K562 (cell line): Measurements from ENCODE around the gene BAHD1. TPM values are rescaled to one million over a fixed set of nuclear protein-coding genes. Genes with fewer than 3 reads are reported as not detected.

ENCODE experiments used
- ATAC-seq: fragments of 200-7000 bp; cut with Tn5 transposase; 3 replicates; pipeline ENCODE4 v1.9.1; 2020; ENCODE audit warnings: moderate library complexity
- BruUV-seq: library from RNA; stranded (reverse); fragments of 400-500 nt; replicated peaks from 2 replicates; lab custom pipeline; 2021; lab: Mats Ljungman, UMichigan
- CTCF ChIA-PET: fragments of 300-600 bp; formaldehyde crosslinking; extraction: SDS; loops from one replicate; lab custom pipeline; 2021; ENCODE audit warnings: low intra/inter-chr PET ratio; lab: Yijun Ruan, JAX
- POLR2A ChIA-PET: fragments of 300-600, 350-650 bp; sonication (Branson Sonifier 250); formaldehyde crosslinking; extraction: SDS; loops from one replicate; lab custom pipeline; 2021; ENCODE audit warnings: antibody characterized with exemption, inconsistent platforms; lab: Yijun Ruan, JAX
- DNase-seq, 4 experiments: peaks; one replicate each; pipeline versions ENCODE4 v3.0.0 to v3.0.0-alpha.2; 2011 to 2018; ENCODE audit warnings: low spot score in 3 of 4, mixed read lengths in 3 of 4; ENCODE audit errors: extremely low read depth in 1 of 4
- FAIRE-seq: peaks from 2 replicates; lab custom pipeline; 2011; peaks lifted over from hg19 to GRCh38; lab: Jason Lieb, UNC
- H2AFZ ChIP-seq: 2 replicates; pipeline ENCODE4 v1.6.0; 2011; ENCODE audit warnings: low read depth, low read length, control low read depth, inconsistent platforms
- H3K27ac ChIP-seq: fragments of 200-600 bp; 3 replicates; pipeline ENCODE4 v1.8.0; 2011; ENCODE audit warnings: low read depth, mild to moderate bottlenecking, control low read depth, inconsistent platforms, low read length, moderate library complexity, mixed read lengths; ENCODE audit errors: extremely low read depth
- H3K27me3 ChIP-seq, 2 experiments: fragments of 300-600 bp in 1 of 2; 2 replicates in 1 of 2; 3 replicates in 1 of 2; pipeline versions ENCODE4 v1.6.0 to v1.8.0; 2011; ENCODE audit warnings: inconsistent platforms in 2 of 2, low read length in 2 of 2, mild to moderate bottlenecking in 1 of 2, mixed read lengths in 1 of 2, moderate library complexity in 1 of 2; ENCODE audit not compliant: control insufficient read depth in 2 of 2, insufficient read depth in 2 of 2
- H3K36me3 ChIP-seq: fragments of 300-600 bp; 3 replicates; pipeline ENCODE4 v1.8.0; 2011; ENCODE audit warnings: mild to moderate bottlenecking, low read length, inconsistent platforms; ENCODE audit not compliant: control insufficient read depth, insufficient read depth
- H3K4me1 ChIP-seq, 2 experiments: fragments of 200-600 bp in 1 of 2; replicated peaks in 1 of 2; 2 replicates in 1 of 2; 3 replicates in 1 of 2; pipeline versions ENCODE4 v1.5.1 to v1.8.0; 2011; ENCODE audit warnings: inconsistent platforms in 2 of 2, low read length in 2 of 2, mild to moderate bottlenecking in 1 of 2, mixed read lengths in 1 of 2, moderate library complexity in 1 of 2; ENCODE audit not compliant: control insufficient read depth in 2 of 2, insufficient read depth in 2 of 2
- H3K4me2 ChIP-seq: 2 replicates; pipeline ENCODE4 v1.6.1; 2011; ENCODE audit warnings: low read length, control low read depth, inconsistent platforms, mixed read lengths; ENCODE audit not compliant: insufficient read depth
- H3K4me3 ChIP-seq: fragments of 200-600 bp; sonication (generic), shearing (Covaris generic); 2 replicates; pipeline ENCODE4 v1.5.1; 2016; ENCODE audit warnings: control low read depth, inconsistent platforms
- H3K79me2 ChIP-seq: fragments of 200-600 bp; 3 replicates; pipeline ENCODE4 v1.8.0; 2011; ENCODE audit warnings: low read length, inconsistent platforms; ENCODE audit not compliant: control insufficient read depth, insufficient read depth
- H3K9ac ChIP-seq, 2 experiments: 2 replicates each; pipeline versions ENCODE4 v1.6.0 to v1.6.1; 2011; ENCODE audit warnings: low read depth in 2 of 2, low read length in 2 of 2, control low read depth in 1 of 2, inconsistent platforms in 1 of 2, mild to moderate bottlenecking in 1 of 2, mixed read lengths in 1 of 2; ENCODE audit not compliant: insufficient read depth in 1 of 2
- H3K9me1 ChIP-seq: one replicate; pipeline ENCODE4 v1.6.0; 2011; ENCODE audit warnings: inconsistent platforms, mild to moderate bottlenecking, low read length, moderate library complexity; ENCODE audit not compliant: control insufficient read depth, insufficient read depth
- H3K9me3 ChIP-seq: replicated peaks from 2 replicates; pipeline ENCODE4 v1.5.1; 2011; ENCODE audit warnings: low read depth, low read length, inconsistent platforms; ENCODE audit not compliant: control insufficient read depth, insufficient read depth
- H4K20me1 ChIP-seq: replicated peaks from 2 replicates; pipeline ENCODE4 v1.6.1; 2011; ENCODE audit warnings: low read length, inconsistent platforms, mixed read lengths; ENCODE audit not compliant: control insufficient read depth, insufficient read depth
- CUX1 ChIP-seq: fragments of 200-800 bp; sonication (Bioruptor generic); IDR thresholded peaks from 2 replicates; pipeline ENCODE4 v1.6.1; 2016; ENCODE audit warnings: missing genetic modification characterization, missing compliant biosample characterization
- EGR1 ChIP-seq: fragments of 450-650 bp; conservative IDR thresholded peaks from 2 replicates; pipeline ENCODE4 v1.6.1; 2017; ENCODE audit warnings: mild to moderate bottlenecking
- ID3 ChIP-seq, 2 experiments: fragments of 250-450 bp in 1 of 2; fragments of 450-650 bp in 1 of 2; sonication (Bioruptor Pico) in 1 of 2; IDR thresholded peaks; 2 replicates each; pipeline versions ENCODE4 v1.6.1 to v1.8.0; 2016 to 2021; ENCODE audit warnings: mild to moderate bottlenecking in 2 of 2, moderate library complexity in 2 of 2, missing compliant biosample characterization in 1 of 2, missing genetic modification characterization in 1 of 2
- L3MBTL2 ChIP-seq: fragments of 450-650 bp; IDR thresholded peaks from 2 replicates; pipeline ENCODE4 v1.6.1; 2016; ENCODE audit warnings: mild to moderate bottlenecking, moderate library complexity
- NFIC ChIP-seq: fragments of 450-650 bp; IDR thresholded peaks from 2 replicates; pipeline ENCODE4 v1.6.1; 2017; ENCODE audit warnings: mild to moderate bottlenecking, inconsistent platforms
- SAP30 ChIP-seq: fragments of 200-600 bp; sonication (generic); IDR thresholded peaks from 2 replicates; pipeline ENCODE4 v1.6.1; 2012; ENCODE audit warnings: borderline replicate concordance, low read depth, mild to moderate bottlenecking, moderate library complexity, low read length, control low read depth, inconsistent platforms; ENCODE audit not compliant: insufficient read depth, poor library complexity, severe bottlenecking
- SMAD2 ChIP-seq: fragments of 150-350 bp; IDR thresholded peaks from 2 replicates; pipeline ENCODE4 v1.6.1; 2014; ENCODE audit warnings: low read depth, mild to moderate bottlenecking, low read length
- SRSF7 ChIP-seq: fragments of 200-400 bp; formaldehyde crosslinking; optimal IDR thresholded peaks from 2 replicates; pipeline ENCODE3; 2017; ENCODE audit warnings: mild to moderate bottlenecking, low read depth, low read length
- TARDBP ChIP-seq: fragments of 450-650 bp; IDR thresholded peaks from 2 replicates; pipeline ENCODE4 v1.6.1; 2016
- ZHX1 ChIP-seq: fragments of 150-350 bp; conservative IDR thresholded peaks from 2 replicates; pipeline ENCODE4 v1.6.1; 2014; ENCODE audit warnings: low read length
- ZNF143 ChIP-seq: sonication (generic); formaldehyde crosslinking; IDR thresholded peaks from 2 replicates; pipeline ENCODE4 v1.9.0; 2022; ENCODE audit warnings: mild to moderate bottlenecking, missing genetic modification reagents
- ZNF165 ChIP-seq: fragments of 250-450 bp; sonication (Bioruptor Pico); IDR thresholded peaks from 2 replicates; pipeline ENCODE4 v1.4.0; 2020; ENCODE audit warnings: borderline replicate concordance
- WGBS: fragments of 100-300 bp; shearing (Covaris generic); methylation state at CpG from one replicate; pipeline ENCODE4 v1.1.6; 2016; ENCODE audit warnings: low coverage, mixed read lengths; ENCODE audit not compliant: insufficient coverage; ENCODE audit errors: missing lambda C conversion rate; 5-methylcytosine and 5-hydroxymethylcytosine counted together
- in situ Hi-C: fragments of 300-500 bp; cut with MboI; formaldehyde crosslinking; loops from 4 replicates; pipeline ENCODE4 v1.15.0; 2018; ENCODE audit warnings: inconsistent platforms, mixed read lengths
- intact Hi-C: fragments of 100-400 bp; cut with micrococcal nuclease; formaldehyde crosslinking; loops from 2 replicates; pipeline ENCODE4 v1.14.2; 2022
- polyA plus RNA-seq, 8 experiments: library from polyadenylated mRNA; depleted of rRNA in 4 of 8; stranded (reverse) in 5 of 8; unstranded in 3 of 8; fragments of >200 nt; fragmentation: Nextera tagmentation in 2 of 8; fragmentation: Illumina TruSeq in 1 of 8; extraction: Ambion mirVana in 2 of 8; extraction: Trizol in 1 of 8; gene quantifications; 2 replicates each; pipeline versions ENCODE4 v1.2.1 to v1.2.3, GENCODE V29; 2011 to 2014; ENCODE audit warnings: inconsistent platforms in 1 of 8, missing spikeins in 1 of 8
- total RNA-seq, 7 experiments: library from RNA; depleted of rRNA in 6 of 7; stranded (reverse); fragments of >200 nt in 6 of 7; fragmentation: Illumina TruSeq in 2 of 7; extraction: Trizol in 2 of 7; gene quantifications; 2 replicates each; pipeline versions ENCODE4 v1.2.1 to v1.2.3, GENCODE V29; 2011 to 2021; ENCODE audit warnings: low replicate concordance in 1 of 7

The BAHD1 gene
- total and polyA plus RNA-seq, 9 of the 15 experiments (the other 6 are each of a cell fraction or from before 2014, with no cell fraction given), result 0.55 to 38.5 (median 11.5) TPM

GRCh38 chr15:40511093-40511471 is 70.3 kb downstream of the BAHD1 start (continued):
- TF ChIP-seq ZHX1 (peak; percentile 97), SAP30 (peak; percentile 10), NFIC (no peak)

GRCh38 chr15:40511472-40512133 is 70.8 kb downstream of the BAHD1 start:
- peak overlapping the region; percentile 88 for H2AFZ ChIP-seq
- POLR2A ChIA-PET, result interaction anchor here (0.6 to 1.0 kb wide), 3 partner anchors 60 to 252 kb away, joined by 3 to 5 read pairs (median 3); partner anchors contain the start of genes BAHD1 and GCHFR
- no peak for TF ChIP-seq EGR1
- TF ChIP-seq ZNF143 (CRISPR knock-in tag), result no peak
- TF ChIP-seq TARDBP, result peak; percentile 41; the same call in 1 of the 2 replicates
- no peak for TF ChIP-seq ID3 (CRISPR knock-in tag; IDR thresholded peaks at IDR 0.05)
- TF ChIP-seq ID3 (tag; IDR thresholded peaks at IDR 0.05), result peak; percentile 49
- TF ChIP-seq ZNF165, result no peak
- TF ChIP-seq SMAD2, result no peak
- TF ChIP-seq SRSF7, result no peak
- no peak for TF ChIP-seq CUX1 (CRISPR knock-in tag)
- peak; percentile 83 for TF ChIP-seq L3MBTL2

More at GRCh38 chr15:40511472-40512133, 70.8 kb downstream of the BAHD1 start:
- Histone ChIP-seq H3K4me3 (peak overlapping the region; percentile 36), H3K27ac (peak overlapping the region; percentile 60), H3K9me3 (no peaks in the 10 kb centered on the region), H3K9ac (peak overlapping the region; percentile 59 to 89), H3K4me2 (peak overlapping the region; percentile 72), H4K20me1 (no peaks in the 10 kb centered on the region), H3K27me3 (no peaks in the 10 kb centered on the region), H3K9me1 (peaks cover 4% of the 10 kb centered on the region), H3K36me3 (no peaks in the 10 kb centered on the region), H3K4me1 (peaks cover 20 to 24% of the 10 kb centered on the region in 2 experiments), H3K79me2 (no peaks in the 10 kb centered on the region)
- under 1% methylated on average over 54 of the region's 61 CpGs for WGBS
- ATAC-seq (peak; percentile 93), DNase-seq (peak; percentile 89 to 93 (median 92)), FAIRE-seq (peak; percentile 6)
- in situ Hi-C loops (no loop called here), intact Hi-C loops (loop anchor here (10.0 kb wide), 1 partner anchor 273 kb away; no protein-coding TSS in a partner anchor)
- no TSS peak for BruUV-seq
- CTCF ChIA-PET, result no interaction called here
